GM18502 (cell line): ENCODE data around the gene SECTM1.
"Not testable (repeated sequence)": the region's sequence is repeated elsewhere in the genome, so short reads cannot be mapped to it uniquely, and the experiment has no call there.

Experiments used
- ATAC-seq: cut with Tn5 transposase; IDR thresholded peaks from one replicate; pipeline ENCODE4 v1.9.1; 2021; ENCODE audit warnings: mild to moderate bottlenecking; ENCODE audit not compliant: unreplicated experiment, poor library complexity

The SECTM1 gene

GRCh38 chr17:82349287-82349701 is 15.7 kb upstream of the SECTM1 start:
- no peak for ATAC-seq

GRCh38 chr17:82348866-82349265 is 15.3 kb upstream of the SECTM1 start:
- no peak for ATAC-seq

DNA sequence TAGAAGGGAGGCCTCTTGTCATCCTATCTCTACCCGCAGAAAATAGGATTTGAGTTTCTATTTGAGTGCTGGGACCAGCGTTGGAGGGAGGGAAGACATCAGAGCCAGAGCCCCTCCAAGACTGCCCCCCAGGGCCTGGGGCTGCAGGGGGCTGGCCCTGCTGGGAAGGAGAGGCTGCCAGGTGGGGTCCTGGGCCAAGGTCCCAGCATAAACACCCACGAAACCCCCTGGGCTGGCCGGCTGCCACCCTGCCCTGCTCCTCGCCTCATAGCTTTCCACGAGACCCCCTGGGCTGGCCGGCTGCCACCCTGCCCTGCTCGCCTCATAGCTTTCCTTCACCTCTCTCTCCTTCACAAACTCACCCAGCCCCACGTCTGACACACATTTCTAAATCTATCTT is 14.9 kb upstream of the SECTM1 start:
- no peak for ATAC-seq

DNA sequence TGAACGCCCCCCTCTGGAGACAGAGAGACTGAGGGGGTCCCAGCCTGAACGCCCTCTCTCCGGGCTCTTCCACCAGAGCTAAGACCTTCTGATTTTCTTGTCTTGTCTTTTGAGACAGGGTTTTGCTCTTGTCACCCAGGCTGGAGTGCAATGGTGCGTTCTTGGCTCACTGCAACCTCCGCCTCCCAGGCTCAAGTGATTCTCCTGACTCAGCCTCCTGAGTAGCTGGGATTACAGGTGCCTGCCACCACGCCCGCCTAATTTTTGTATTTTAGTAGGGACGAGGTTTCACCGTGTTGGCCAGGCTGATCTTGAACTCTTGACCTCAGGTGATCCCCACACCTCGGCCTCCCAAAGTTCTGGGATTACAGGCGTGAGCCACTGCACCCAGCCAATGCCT is 14.4 kb upstream of the SECTM1 start:
- ATAC-seq: not testable (repeated sequence)

DNA sequence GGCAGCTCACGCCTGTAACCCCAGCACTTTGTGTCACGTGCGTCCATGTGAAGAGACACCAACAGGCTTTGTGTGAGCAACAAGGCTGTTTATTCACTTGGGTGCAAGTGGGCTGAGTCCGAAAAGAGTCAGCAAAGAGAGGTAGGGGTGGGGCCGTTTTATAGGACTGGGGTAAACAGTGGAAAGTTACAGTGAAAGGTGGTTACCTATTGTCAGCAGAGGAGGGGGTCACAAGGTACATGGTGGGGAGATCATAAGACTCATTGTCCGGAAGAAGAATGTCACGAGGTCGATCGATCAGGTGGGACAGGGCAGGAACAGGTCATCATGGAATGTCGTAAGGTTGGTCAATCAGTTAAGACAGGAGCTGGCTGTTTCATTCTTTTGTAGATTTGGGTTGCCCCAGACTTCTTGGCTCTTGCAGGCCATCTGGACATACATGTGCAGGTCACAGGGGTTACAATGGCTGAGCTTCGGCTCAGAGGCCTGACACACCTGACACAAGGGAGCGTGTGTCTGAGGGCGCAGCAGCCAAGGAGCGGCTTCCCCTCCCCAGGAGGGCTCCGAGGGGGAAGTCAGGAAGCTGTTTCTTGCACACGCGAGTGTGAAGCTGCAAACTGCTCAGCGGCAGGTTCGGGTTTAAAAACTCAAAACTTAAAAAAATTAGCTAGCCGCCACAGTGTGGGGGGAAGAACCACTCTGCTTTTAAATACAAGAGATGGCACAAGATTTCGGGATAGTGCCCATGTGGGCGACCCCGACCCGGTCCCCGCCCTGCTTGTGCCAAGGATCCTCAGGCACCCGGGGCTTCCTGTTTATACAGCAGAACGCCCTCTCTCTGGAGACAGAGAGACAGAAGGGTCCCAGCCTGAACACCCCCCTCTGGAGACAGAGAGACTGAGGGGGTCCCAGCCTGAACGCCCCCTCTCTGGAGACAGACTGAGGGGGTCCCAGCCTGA is 13.1 kb upstream of the SECTM1 start:
- ATAC-seq: no peak

DNA sequence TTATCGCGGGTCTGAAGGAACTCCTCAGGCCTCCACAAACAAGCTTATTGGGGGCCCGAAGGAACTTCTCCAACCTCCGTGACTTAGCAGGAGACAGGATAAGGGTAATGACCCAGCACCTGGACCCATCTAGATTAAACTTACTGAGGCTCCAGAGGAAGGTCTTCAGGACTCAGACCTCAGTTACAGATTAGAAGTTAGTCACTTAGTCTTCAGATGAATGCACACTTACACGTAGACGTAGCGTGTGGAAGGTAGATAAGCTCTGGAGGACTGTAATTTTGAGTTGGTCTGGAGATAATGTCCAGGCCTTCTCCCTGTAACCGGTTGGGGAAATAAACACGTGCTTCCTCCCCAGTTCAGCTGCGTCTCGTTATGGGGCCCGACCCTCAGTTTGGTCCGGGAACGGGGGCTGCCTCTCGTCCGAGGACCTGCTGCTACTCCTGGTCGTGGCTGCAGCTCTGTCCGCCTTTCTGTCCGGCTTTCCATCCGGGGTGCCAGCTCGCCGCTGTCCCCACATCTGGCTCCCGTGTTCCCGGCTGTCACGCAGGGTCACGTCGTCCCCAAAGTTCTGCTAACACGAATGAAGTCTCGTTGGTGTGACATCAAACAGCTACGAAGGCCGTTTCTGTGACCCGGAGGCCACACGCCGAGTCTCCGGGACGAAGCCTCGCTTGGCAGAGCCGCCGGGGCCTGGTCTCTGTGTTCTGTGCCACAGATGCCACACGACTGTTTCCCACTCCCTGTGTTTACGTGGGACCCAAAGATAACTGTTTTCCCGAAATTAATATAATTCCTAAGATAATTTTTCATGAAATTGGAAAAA is 11.8 kb upstream of the SECTM1 start:
- ATAC-seq: no peak

GRCh38 chr17:82344175-82344907 is 10.8 kb upstream of the SECTM1 start:
- ATAC-seq: no peak

DNA sequence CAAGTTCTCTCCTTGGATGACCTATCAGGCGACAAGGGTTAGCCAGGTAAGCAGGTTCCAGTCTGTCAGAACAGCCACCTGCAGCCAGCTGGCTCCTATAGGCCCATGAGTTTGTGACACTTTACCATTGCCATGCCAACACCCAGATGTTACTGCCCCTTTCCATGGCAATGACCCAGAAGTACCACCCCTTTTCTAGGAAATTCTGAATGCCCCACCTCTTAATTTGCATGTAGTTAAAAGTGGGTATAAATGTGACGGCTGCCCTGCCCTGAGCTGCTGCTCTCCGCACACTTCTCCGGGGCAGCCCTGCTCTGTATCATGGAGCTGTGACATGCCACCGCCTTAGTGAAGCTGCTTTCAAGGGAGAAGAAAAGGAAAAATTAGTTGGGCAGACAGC is 10.0 kb upstream of the SECTM1 start:
- ATAC-seq: no peak

- no peak for ATAC-seq
Measured at GRCh38 chr17:82342361-82343079, 9.0 kb upstream of the SECTM1 start.

- no peak for ATAC-seq
Measured at GRCh38 chr17:82339634-82340580, 6.3 kb upstream of the SECTM1 start.

DNA sequence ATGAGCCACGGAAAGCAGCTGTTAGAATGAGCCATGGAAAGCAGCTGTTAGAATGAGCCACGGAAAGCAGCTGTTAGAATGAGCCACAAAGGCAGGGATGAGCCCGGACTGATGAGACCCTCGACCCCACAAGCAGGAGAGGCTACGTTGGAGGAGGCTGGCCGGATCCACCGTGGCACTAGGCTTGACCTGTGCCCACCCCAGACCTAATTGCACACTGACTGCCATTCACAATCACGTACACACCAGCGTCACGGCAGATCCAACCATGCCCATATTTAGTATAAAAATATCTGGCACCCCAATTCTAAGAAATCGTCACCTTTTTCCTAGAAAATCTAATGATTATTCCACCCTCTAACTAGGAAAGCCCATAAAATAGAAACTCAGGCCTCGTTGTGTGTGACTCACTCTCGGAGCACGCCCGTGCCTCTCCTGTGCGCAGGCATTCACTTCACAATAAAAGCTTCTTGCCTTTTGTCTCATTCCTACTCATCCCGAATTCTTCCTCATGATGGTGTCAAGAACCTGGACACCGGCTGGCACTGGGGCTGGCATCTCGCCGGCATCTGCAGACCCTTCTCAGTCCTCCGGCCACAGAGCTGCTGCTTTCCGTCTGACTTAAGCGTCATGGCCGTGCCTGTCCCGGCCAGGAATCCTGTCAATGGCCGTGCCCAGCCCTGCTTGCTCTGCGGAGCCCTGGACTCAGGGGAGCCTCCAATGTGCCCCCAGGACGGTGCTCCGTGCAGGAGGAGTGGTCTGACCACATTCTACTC is 5.5 kb upstream of the SECTM1 start:
- no peak for ATAC-seq

GRCh38 chr17:82334622-82335394 is 1.2 kb upstream of the SECTM1 start:
- no peak for ATAC-seq

GRCh38 chr17:82334204-82334621 is 647 bp upstream of the SECTM1 start:
- ATAC-seq: no peak

DNA sequence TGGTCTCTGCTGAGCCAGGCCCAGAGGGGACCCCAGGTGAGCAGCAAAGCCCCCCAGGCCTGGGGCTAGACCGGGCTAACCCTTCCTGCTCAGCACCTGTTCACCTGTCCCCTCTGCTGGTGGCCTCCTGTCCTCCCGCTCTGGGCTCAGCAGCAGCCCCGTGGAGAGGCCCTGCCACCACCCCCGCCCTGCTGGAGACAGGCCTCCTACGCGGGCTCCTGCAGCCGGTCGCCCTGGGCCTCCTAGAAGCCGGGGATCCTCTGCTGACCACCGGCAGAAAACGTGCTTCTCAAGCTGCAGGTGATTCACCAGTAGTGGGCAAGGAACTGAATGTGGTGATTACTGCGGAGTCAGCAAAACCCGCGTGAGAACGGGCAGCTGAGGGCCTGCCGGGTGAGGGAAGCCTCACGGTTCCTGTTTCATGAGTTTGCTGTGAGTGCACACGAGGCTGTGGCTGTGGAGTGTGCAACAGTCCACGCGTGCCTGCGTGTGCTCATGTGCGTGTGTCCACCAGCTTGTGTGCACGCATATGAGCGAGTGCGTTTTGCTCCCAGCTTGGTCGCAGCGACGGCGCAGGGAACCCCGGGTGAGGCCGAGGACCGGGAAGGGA is 792 bp downstream of the SECTM1 start:
- ATAC-seq: no peak

DNA sequence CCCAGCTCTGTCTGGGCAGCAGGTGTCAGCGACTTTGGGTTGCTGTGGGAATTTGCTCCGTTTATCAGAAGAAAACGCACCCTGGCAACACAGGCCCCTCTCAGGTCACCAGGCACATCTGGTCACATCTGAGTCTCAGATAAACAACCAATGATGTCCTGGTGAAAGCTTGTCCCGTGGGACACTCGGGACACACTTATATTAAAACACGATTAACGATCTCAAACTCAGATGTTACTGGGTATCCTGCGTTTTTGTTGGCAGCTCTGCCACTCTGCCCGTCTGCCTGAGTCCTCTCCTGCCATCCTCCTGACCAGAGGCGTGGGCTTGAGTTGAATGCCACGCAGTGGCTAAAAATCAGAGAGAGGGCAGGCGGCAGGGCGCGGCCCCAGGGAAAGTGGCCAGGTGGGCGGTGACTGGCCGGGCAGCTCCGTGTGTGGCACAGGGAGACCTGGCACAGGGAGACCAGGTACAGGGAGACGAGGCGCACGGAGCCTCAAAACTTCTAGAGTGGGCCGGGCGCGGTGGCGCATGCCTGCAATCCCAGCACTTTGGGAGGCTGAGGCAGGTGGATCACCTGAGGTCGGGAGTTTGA is 2.1 kb downstream of the SECTM1 start:
- ATAC-seq: no peak
